Panc1 (cell line): ENCODE data around the gene DNAJC18.

Source experiments
- CTCF ChIP-seq: fragments of 450-650 bp; IDR thresholded peaks from 2 replicates; pipeline ENCODE4 v1.5.1; 2017; ENCODE audit warnings: mild to moderate bottlenecking
- POLR2AphosphoS5 ChIP-seq: IDR thresholded peaks from 2 replicates; pipeline ENCODE4 v1.6.1; 2012; ENCODE audit warnings: mild to moderate bottlenecking, low read depth, low read length, moderate library complexity
- SIN3A ChIP-seq: IDR thresholded peaks from 2 replicates; pipeline ENCODE4 v1.6.1; 2012; ENCODE audit warnings: low read depth, mild to moderate bottlenecking, low read length, moderate library complexity, borderline replicate concordance; ENCODE audit not compliant: insufficient read depth
- TCF7L2 ChIP-seq: IDR thresholded peaks from 2 replicates; pipeline ENCODE4 v1.6.1; 2011; ENCODE audit warnings: mild to moderate bottlenecking, low read depth, low read length, inconsistent platforms
- TF ChIP-seq, protein P1 (sequence below), 2 experiments: IDR thresholded peaks; 2 replicates each; pipeline ENCODE4 v1.6.1; 2011 to 2012; ENCODE audit warnings: low read depth in 2 of 2, control low read depth in 1 of 2, low read length in 1 of 2, mild to moderate bottlenecking in 1 of 2, moderate library complexity in 1 of 2; ENCODE audit not compliant: insufficient read depth in 1 of 2

- TF ChIP-seq CTCF (no peak), SIN3A (no peak), POLR2AphosphoS5 (no peak), TCF7L2 (no peak)
- TF ChIP-seq, protein P1, sequence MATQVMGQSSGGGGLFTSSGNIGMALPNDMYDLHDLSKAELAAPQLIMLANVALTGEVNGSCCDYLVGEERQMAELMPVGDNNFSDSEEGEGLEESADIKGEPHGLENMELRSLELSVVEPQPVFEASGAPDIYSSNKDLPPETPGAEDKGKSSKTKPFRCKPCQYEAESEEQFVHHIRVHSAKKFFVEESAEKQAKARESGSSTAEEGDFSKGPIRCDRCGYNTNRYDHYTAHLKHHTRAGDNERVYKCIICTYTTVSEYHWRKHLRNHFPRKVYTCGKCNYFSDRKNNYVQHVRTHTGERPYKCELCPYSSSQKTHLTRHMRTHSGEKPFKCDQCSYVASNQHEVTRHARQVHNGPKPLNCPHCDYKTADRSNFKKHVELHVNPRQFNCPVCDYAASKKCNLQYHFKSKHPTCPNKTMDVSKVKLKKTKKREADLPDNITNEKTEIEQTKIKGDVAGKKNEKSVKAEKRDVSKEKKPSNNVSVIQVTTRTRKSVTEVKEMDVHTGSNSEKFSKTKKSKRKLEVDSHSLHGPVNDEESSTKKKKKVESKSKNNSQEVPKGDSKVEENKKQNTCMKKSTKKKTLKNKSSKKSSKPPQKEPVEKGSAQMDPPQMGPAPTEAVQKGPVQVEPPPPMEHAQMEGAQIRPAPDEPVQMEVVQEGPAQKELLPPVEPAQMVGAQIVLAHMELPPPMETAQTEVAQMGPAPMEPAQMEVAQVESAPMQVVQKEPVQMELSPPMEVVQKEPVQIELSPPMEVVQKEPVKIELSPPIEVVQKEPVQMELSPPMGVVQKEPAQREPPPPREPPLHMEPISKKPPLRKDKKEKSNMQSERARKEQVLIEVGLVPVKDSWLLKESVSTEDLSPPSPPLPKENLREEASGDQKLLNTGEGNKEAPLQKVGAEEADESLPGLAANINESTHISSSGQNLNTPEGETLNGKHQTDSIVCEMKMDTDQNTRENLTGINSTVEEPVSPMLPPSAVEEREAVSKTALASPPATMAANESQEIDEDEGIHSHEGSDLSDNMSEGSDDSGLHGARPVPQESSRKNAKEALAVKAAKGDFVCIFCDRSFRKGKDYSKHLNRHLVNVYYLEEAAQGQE (IDR thresholded peaks at IDR 0.05; ENCODE audit: insufficient read depth in 1 of 2, low read depth in 2 of 2, low read length in 1 of 2) = no peak
Observed at GRCh38 chr5:139417214-139417613, 22.1 kb downstream of the DNAJC18 start.
